H9 (cell line): ENCODE data around the gene ADGRL3. TPM values are rescaled to one million over a fixed set of nuclear protein-coding genes. Genes with fewer than 3 reads are reported as not detected.

Experiments used
- DNase-seq: peaks from one replicate; pipeline ENCODE4 v3.0.0-alpha.2; 2017
- H2AFZ ChIP-seq: one replicate; pipeline ENCODE4 v1.6.1; 2013; ENCODE audit warnings: mild to moderate bottlenecking, low read length, control low read depth, moderate library complexity
- H2AK5ac ChIP-seq: 2 replicates; pipeline ENCODE4 v1.6.1; 2013; ENCODE audit warnings: low read length, control low read depth, mixed read lengths; ENCODE audit not compliant: insufficient read length
- H2BK120ac ChIP-seq: one replicate; pipeline ENCODE4 v1.6.1; 2013; ENCODE audit warnings: low read depth, mild to moderate bottlenecking, low read length, control low read depth, inconsistent platforms; ENCODE audit not compliant: poor library complexity, severe bottlenecking
- H2BK12ac ChIP-seq: 2 replicates; pipeline ENCODE4 v1.6.1; 2013; ENCODE audit warnings: low read length, control low read depth, mixed read lengths, low read depth; ENCODE audit not compliant: insufficient read length
- H2BK15ac ChIP-seq: 2 replicates; pipeline ENCODE4 v1.6.1; 2013; ENCODE audit warnings: low read depth, low read length, control low read depth
- H2BK20ac ChIP-seq: one replicate; pipeline ENCODE4 v1.6.1; 2013; ENCODE audit warnings: low read depth, mild to moderate bottlenecking, low read length, control low read depth, inconsistent platforms; ENCODE audit not compliant: poor library complexity, severe bottlenecking
- H2BK5ac ChIP-seq: 2 replicates; pipeline ENCODE4 v1.6.1; 2013; ENCODE audit warnings: low read length, control low read depth, mixed read lengths; ENCODE audit not compliant: insufficient read length
- H3K14ac ChIP-seq: 2 replicates; pipeline ENCODE4 v1.6.1; 2013; ENCODE audit warnings: low read length, control low read depth; ENCODE audit not compliant: insufficient read depth
- H3K18ac ChIP-seq: 2 replicates; pipeline ENCODE4 v1.6.1; 2013; ENCODE audit warnings: low read depth, mild to moderate bottlenecking, mixed read lengths, low read length, control low read depth; ENCODE audit not compliant: insufficient read length
- H3K23ac ChIP-seq: 2 replicates; pipeline ENCODE4 v1.6.1; 2013; ENCODE audit warnings: low read length, control low read depth, mixed read lengths, low read depth; ENCODE audit not compliant: insufficient read length
- H3K23me2 ChIP-seq: 2 replicates; pipeline ENCODE4 v1.6.1; 2013; ENCODE audit warnings: low read depth, mild to moderate bottlenecking, mixed read lengths, low read length, control low read depth; ENCODE audit not compliant: insufficient read length, poor library complexity, severe bottlenecking
- H3K27ac ChIP-seq: 2 replicates; pipeline ENCODE4 v1.5.1; 2013; ENCODE audit warnings: low read length, control low read depth, mixed read lengths, low read depth; ENCODE audit not compliant: insufficient read length
- H3K27me3 ChIP-seq: 2 replicates; pipeline ENCODE4 v1.6.1; 2013; ENCODE audit warnings: low read length, control low read depth, inconsistent platforms; ENCODE audit not compliant: insufficient read depth
- H3K4ac ChIP-seq: 2 replicates; pipeline ENCODE4 v1.6.1; 2013; ENCODE audit warnings: low read depth, mild to moderate bottlenecking, control low read depth, inconsistent platforms, low read length, moderate library complexity
- H3K4me1 ChIP-seq: 2 replicates; pipeline ENCODE4 v1.6.1; 2013; ENCODE audit warnings: low read length, control low read depth, inconsistent platforms; ENCODE audit not compliant: insufficient read depth
- H3K4me2 ChIP-seq: 2 replicates; pipeline ENCODE4 v1.6.1; 2013; ENCODE audit warnings: low read length, control low read depth, mixed read lengths; ENCODE audit not compliant: insufficient read length, insufficient read depth
- H3K56ac ChIP-seq: 2 replicates; pipeline ENCODE4 v1.6.1; 2013; ENCODE audit warnings: low read depth, mild to moderate bottlenecking, mixed read lengths, low read length, control low read depth; ENCODE audit not compliant: insufficient read length
- H3K79me1 ChIP-seq: 2 replicates; pipeline ENCODE4 v1.6.1; 2013; ENCODE audit warnings: low read depth, mild to moderate bottlenecking, moderate library complexity, low read length, control low read depth, inconsistent platforms; ENCODE audit not compliant: insufficient read depth, poor library complexity, severe bottlenecking
- H3K79me2 ChIP-seq: 2 replicates; pipeline ENCODE4 v1.6.1; 2013; ENCODE audit warnings: low read length, control low read depth, inconsistent platforms; ENCODE audit not compliant: insufficient read depth
- H3K9ac ChIP-seq: 2 replicates; pipeline ENCODE4 v1.6.1; 2013; ENCODE audit warnings: low read length, control low read depth, mixed read lengths; ENCODE audit not compliant: insufficient read length; ENCODE audit errors: extremely low read depth
- H3K9me3 ChIP-seq: one replicate; pipeline ENCODE4 v1.6.1; 2013; ENCODE audit warnings: low read depth, low read length, inconsistent platforms; ENCODE audit not compliant: control insufficient read depth
- H3T11ph ChIP-seq: one replicate; pipeline ENCODE4 v1.6.1; 2013; ENCODE audit warnings: mild to moderate bottlenecking, low read length, control low read depth, inconsistent platforms
- H4K20me1 ChIP-seq: one replicate; pipeline ENCODE4 v1.6.1; 2013; ENCODE audit not compliant: control insufficient read depth, insufficient read length, insufficient read depth
- H4K5ac ChIP-seq: 2 replicates; pipeline ENCODE4 v1.6.1; 2013; ENCODE audit warnings: low read depth, mild to moderate bottlenecking, mixed read lengths, low read length, control low read depth; ENCODE audit not compliant: insufficient read length
- H4K8ac ChIP-seq: replicated peaks from 2 replicates; pipeline ENCODE4 v1.6.1; 2013; ENCODE audit warnings: low read length, control low read depth, mixed read lengths, low read depth; ENCODE audit not compliant: insufficient read length
- H4K91ac ChIP-seq: 2 replicates; pipeline ENCODE4 v1.6.1; 2013; ENCODE audit warnings: low read depth, mild to moderate bottlenecking, moderate library complexity, mixed read lengths, low read length, control low read depth; ENCODE audit not compliant: insufficient read length
- H3K27ac Mint-ChIP-seq, 3 experiments: 2 replicates in 2 of 3; 3 replicates in 1 of 3; pipeline ENCODE4 v1.8.0; 2020 to 2021; ENCODE audit warnings: mixed read lengths in 3 of 3, mild to moderate bottlenecking in 1 of 3, moderate library complexity in 1 of 3
- H3K27me3 Mint-ChIP-seq: 2 replicates; pipeline ENCODE4 v1.8.0; 2021; ENCODE audit warnings: low read depth, mild to moderate bottlenecking, moderate library complexity, mixed read lengths
- H3K36me3 Mint-ChIP-seq, 3 experiments: 2 replicates in 2 of 3; 3 replicates in 1 of 3; pipeline ENCODE4 v1.8.0; 2020 to 2021; ENCODE audit warnings: low read depth in 3 of 3, mixed read lengths in 3 of 3; ENCODE audit not compliant: insufficient read depth in 1 of 3
- H3K4me1 Mint-ChIP-seq, 2 experiments: 2 replicates each; pipeline ENCODE4 v1.8.0; 2020; ENCODE audit warnings: mixed read lengths in 2 of 2
- H3K4me3 Mint-ChIP-seq, 2 experiments: 2 replicates in 1 of 2; 3 replicates in 1 of 2; pipeline ENCODE4 v1.8.0; 2020 to 2021; ENCODE audit warnings: mild to moderate bottlenecking in 2 of 2, mixed read lengths in 2 of 2, moderate library complexity in 1 of 2
- H3K9me3 Mint-ChIP-seq, 2 experiments: 2 replicates in 1 of 2; 3 replicates in 1 of 2; pipeline ENCODE4 v1.8.0; 2020; ENCODE audit warnings: mild to moderate bottlenecking in 2 of 2, mixed read lengths in 2 of 2, moderate library complexity in 1 of 2
- WGBS: extraction: QIAGEN DNeasy Blood & Tissue Kit; methylation state at CpG from one replicate; pipeline ENCODE4 v1.1.7; 2013; ENCODE audit warnings: missing lambda C conversion rate, low lambda C conversion rate, mixed read lengths; ENCODE audit not compliant: insufficient read length; ENCODE audit errors: extremely low coverage; 5-methylcytosine and 5-hydroxymethylcytosine counted together
- total RNA-seq: library from RNA; stranded (reverse); gene quantifications from 2 replicates; pipeline ENCODE4 v1.2.1, GENCODE V29; 2021
- TF ChIP-seq, protein P1 (sequence below): fragments of 200-600 bp; sonication (generic); conservative IDR thresholded peaks from 3 replicates; pipeline ENCODE4 v1.8.0; 2021; ENCODE audit warnings: antibody characterized with exemption, mild to moderate bottlenecking

Gene ADGRL3
- total RNA-seq, 1 experiment from 2014 or later = 5.9 TPM

DNA sequence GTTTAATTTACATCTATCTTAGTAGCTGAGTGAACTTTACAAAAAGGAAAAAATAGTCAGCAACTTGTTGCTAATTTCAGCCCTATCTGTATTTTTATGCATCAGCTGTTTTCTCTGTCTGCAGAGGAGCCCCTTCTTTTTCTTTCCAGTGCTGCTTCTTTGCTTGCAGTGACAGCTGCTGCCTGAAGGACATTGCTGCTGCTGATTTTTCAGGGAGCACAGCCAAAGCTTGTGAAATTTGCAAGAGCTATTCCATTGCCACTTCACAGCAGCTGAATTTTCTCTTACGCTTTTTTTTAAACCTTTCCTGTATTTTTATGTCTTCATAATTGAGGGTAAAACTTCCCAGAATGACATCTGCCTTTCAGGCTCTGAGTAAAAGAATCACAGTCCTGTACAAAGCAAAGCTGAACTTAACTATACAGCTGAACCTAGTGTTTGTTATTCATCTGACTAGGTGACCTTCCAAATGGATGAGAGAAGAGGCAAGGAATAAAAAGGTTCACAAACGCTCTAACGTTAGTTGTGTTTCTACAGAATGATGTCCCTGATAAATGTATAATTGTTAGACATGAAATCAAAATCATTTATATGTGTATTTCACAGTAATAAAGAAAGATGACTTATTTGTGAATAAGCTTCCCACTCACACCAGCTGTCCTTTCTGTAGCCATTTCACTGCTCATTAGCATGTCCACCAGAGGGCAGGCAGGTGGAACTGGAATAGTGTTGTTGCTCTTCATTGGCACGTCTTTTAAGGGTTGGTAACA is 541.4 kb downstream of the ADGRL3 start:
- peak overlapping the region in 1 of 3 experiments; percentile 59; a peak in 1 of 7 replicates for H3K27ac Mint-ChIP-seq
- H2AK5ac ChIP-seq = no peak overlapping the region

More for the DNA sequence above, 541.4 kb downstream of the ADGRL3 start:
- no CpG with 5 or more reads among the region's 4 CpGs for WGBS
- Histone ChIP-seq H4K91ac (no peak overlapping the region), H3K23me2 (no peaks in the 10 kb centered on the region), H3K23ac (no peak overlapping the region), H3K79me1 (no peaks in the 10 kb centered on the region), H3K18ac (no peak overlapping the region), H3K4me1 (no peaks in the 10 kb centered on the region), H3K27me3 (no peaks in the 10 kb centered on the region), H3K9ac (no peak overlapping the region), H3K9me3 (peaks cover 11% of the 10 kb centered on the region), H4K20me1 (no peaks in the 10 kb centered on the region), H2BK12ac (no peak overlapping the region), H3K56ac (no peak overlapping the region), H2BK15ac (no peak overlapping the region), H3K14ac (no peak overlapping the region), H3K79me2 (no peaks in the 10 kb centered on the region), H4K8ac (no peak overlapping the region), H3K27ac (no peak overlapping the region), H3T11ph (no peak overlapping the region), H4K5ac (no peak overlapping the region), H3K4ac (no peak overlapping the region), H3K4me2 (no peak overlapping the region), H2BK120ac (no peak overlapping the region), H2BK20ac (no peak overlapping the region), H2AFZ (no peak overlapping the region), H2BK5ac (no peak overlapping the region)
- TF ChIP-seq, protein P1, sequence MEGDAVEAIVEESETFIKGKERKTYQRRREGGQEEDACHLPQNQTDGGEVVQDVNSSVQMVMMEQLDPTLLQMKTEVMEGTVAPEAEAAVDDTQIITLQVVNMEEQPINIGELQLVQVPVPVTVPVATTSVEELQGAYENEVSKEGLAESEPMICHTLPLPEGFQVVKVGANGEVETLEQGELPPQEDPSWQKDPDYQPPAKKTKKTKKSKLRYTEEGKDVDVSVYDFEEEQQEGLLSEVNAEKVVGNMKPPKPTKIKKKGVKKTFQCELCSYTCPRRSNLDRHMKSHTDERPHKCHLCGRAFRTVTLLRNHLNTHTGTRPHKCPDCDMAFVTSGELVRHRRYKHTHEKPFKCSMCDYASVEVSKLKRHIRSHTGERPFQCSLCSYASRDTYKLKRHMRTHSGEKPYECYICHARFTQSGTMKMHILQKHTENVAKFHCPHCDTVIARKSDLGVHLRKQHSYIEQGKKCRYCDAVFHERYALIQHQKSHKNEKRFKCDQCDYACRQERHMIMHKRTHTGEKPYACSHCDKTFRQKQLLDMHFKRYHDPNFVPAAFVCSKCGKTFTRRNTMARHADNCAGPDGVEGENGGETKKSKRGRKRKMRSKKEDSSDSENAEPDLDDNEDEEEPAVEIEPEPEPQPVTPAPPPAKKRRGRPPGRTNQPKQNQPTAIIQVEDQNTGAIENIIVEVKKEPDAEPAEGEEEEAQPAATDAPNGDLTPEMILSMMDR = peak; percentile 55; the same call in 2 of the 3 replicates
- no peak overlapping the region for H3K4me3 Mint-ChIP-seq
- H3K9me3 Mint-ChIP-seq = peaks cover 36 to 39% of the 10 kb centered on the region in 2 experiments
- H3K4me1 Mint-ChIP-seq = peaks cover 18% of the 10 kb centered on the region in 2 experiments
- DNase-seq = no peak
- peaks cover 83 to 90% (median 88%) of the 10 kb centered on the region in 3 experiments for H3K36me3 Mint-ChIP-seq
- no peaks in the 10 kb centered on the region for H3K27me3 Mint-ChIP-seq
